Pons (tissue), 1 donor: ENCODE measurements around the gene NPTX1.

Experiments used
- DNase-seq: peaks from one replicate; pipeline ENCODE4 v3.0.0-alpha.2; 2016; ENCODE audit warnings: low spot score

NPTX1 gene

GRCh38 chr17:80443916-80444643 is 32.3 kb downstream of the NPTX1 start:
- no peak for DNase-seq

- no peak for DNase-seq
These were observed 32.9 kb downstream of the NPTX1 start for GRCh38 chr17:80443498-80443897.

- DNase-seq: no peak
These were observed 33.6 kb downstream of the NPTX1 start for GRCh38 chr17:80442764-80443163.

GRCh38 chr17:80442323-80442659 is 34.1 kb downstream of the NPTX1 start:
- no peak for DNase-seq

- DNase-seq: no peak
These were observed 34.6 kb downstream of the NPTX1 start for GRCh38 chr17:80441598-80442322.

- DNase-seq: no peak
These were observed 35.3 kb downstream of the NPTX1 start for GRCh38 chr17:80441133-80441578.

DNA sequence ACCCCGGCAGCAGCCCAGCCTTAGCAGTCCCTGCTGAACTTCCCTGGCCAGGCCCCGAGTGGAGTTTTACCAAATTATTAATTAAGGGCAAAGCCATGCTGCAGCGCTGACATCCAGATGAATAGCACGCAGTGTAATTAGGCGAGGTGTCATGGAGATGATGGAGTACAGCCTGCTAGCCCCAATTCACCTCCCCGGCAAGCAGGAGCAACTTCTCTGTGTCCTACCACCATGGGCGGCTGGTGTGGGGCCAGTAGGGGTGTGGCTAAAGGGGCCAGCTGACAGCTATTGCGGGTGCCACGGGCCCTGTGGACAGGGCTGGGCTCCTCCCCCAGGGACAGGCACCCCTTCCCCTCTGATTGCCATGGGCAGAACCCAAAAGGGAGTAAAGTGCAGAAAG is 36.9 kb downstream of the NPTX1 start:
- no peak for DNase-seq

DNA sequence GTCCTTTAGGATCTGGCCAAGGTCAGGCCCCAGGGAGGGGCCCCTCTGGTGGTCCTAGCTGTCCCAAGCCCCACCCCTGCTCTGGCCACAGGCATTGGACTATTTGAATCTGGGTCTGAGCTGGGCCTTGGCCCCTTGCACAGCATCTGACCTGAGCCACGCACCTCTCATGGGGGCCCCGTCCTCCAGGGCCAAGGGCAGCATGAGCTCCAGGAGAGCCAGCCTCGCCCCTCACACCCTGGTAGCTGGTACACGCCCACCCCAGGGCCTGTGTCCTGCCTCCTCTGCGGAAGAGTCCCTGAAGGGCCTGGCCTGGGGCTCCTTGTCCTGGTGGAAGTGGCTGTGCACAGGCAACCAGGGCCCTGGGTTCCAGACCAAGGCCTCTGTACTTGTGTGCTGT is 37.6 kb downstream of the NPTX1 start:
- no peak for DNase-seq

DNA sequence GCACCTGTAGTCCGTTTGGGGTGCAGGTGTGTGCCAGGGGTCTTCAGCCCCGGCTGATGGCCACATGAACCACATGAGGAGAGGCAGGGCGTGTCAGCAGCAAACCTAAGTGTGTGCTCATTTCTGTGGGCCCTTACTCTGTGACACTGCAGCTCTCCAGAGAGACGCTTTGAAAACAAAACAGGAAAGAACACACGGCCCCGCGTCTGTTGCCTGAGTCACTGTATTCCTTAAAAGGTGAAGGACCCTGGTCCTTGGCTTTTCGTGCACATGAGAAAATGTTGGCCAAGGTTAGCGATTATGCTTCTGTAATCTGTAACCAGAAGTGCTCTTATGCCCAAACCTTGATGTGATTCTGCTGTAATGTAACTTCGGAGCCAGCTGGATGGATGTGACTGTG is 38.9 kb downstream of the NPTX1 start:
- DNase-seq: no peak

DNA sequence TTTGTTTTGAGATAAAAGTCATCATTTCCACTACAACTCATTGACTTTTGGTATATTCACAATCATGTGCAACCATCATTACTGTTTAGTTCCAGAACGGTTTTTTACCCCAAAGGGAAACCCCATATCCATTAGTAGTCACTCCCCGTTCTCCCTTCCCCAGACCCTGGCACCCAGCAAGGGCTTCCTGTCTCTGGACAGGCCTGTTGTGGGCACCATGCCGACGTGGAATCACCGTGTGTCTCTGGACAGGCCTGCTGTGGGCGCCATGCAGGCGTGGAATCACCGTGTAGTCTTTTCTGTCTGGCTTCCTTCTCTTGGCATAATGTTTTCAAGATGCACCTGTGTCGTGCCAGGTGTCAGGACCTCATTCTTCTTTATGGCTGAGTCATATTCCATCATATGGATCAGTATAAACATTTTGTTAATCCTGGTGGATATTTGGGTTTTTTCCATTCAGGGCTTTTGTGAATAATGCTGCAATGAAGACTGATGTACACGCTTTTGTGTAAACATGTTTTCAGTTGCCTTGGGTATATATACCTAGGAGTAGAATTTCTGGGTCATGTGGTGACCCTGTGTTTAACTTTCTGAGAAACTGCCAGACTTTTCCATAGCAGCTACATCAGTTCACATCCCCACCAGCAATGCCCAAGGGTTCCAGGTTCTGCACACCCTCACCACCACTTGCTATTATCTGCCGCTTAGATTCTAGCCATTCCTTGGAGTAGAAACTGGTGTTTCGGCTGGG is 42.3 kb downstream of the NPTX1 start:
- no peak for DNase-seq

DNA sequence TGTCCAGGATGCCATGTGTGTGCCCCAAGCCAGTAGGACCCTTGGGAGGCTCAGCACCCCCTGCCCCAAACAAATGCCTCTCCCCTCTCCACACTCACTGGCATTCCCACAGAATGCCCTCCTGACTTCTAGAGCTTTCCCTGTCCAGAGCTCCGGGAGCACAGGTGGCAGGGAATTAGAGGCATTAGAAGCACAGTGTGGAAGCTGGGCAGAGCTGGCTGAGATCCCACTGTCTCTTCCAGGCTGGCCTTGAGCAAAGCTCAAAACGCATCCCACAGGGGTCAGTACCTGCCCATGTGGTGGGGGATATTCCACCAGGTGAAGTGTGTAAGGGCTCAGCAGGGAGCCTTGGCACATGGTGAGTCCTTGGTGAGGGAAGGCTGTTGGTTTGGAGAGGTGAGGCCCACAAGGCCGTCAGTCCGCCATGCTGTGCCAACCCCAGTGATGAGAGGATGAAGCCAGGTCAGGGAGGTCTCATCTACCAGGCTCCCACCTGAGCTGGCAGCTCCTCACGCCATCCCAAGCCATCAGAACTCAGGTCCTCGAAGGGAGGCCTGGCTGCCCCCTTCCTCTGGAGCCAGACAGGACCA is 43.4 kb downstream of the NPTX1 start:
- DNase-seq: no peak

- no peak for DNase-seq
These were observed 44.0 kb downstream of the NPTX1 start for GRCh38 chr17:80432350-80432955.

DNA sequence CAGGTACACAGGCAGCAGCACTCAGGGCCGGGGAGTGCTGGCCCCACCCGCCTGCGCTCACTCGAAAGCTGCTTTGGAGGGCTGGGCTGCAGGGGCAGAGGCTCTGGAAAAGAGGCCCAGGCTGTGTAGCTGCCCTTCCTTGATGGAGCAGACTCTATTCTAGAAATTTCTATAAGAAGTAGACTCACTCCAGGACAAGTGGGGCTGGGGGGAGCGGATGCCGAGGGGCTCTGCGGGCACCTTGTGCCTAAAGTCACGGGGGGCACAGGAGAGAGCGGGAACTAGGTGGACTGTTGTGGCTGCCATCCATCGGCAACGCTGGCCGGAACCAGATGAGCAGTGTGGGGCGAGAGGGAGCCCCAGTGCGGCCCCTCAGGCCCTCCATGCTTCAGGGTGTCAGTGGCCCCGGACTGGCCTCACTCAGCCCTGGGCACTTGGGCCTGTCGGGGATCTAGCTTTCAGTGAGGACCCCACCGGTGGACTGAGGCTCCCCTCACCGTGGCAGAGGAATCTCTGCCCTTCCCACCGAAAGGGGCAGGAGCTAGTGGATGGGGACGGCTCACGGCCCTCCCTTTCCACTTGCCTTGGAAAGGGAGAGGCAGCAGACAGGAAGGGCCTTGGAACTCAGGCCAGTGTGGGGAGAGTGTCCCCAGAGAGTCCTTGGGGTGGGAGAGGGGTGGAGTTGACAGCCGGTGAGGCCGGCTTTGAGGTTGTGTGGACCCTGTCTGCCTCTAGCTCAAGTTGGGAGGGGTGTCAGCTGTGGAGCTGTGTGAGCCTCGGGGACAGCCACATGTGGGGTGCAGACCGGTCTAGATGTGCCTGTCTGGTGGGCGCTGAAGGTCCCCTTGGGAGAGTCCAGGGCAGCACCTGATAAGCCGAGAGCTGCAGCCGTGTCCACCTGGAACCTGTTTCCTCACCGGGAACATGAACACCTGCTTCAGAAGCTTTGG is 44.9 kb downstream of the NPTX1 start:
- DNase-seq: no peak

DNA sequence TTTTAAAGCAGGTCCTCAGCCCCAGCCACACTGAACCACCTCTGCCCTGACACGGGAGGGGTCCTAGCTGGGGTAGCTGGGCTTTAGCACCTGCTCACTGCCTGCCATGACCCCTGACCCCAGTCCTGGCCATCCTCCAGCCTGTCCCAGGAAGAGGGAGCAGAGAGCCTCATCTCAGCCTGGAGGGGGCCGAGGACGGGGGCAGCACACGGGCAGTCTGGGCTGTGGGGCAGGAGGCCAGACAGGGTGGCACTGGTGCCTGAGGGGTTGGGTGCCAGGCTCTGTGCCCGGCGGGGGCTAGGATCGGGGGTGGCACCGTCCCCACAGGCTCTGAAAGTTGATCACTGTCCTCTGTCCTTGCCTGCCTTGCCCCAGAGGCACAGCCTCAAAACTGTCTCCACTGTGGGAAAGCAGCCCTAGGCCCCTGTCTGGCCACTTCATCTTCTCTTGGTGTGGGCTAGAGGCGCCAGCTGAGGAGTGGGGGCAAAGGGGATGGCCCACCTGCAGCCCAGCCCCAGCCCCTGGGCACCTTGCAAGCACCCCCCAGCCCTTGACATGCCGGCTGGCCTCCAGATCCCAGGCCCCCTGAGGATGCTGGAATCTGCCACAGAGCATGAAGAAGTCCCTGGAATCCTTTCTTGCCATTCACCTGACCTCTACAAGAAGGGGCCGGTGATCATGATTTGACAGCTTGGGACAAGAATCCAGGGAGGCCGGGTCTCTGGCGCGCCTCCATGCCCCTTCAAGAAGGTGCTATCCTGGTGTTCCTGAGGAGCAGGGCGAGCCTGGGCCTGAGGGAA is 45.8 kb downstream of the NPTX1 start:
- DNase-seq: no peak

- DNase-seq: no peak
These were observed 46.8 kb downstream of the NPTX1 start for GRCh38 chr17:80429356-80430275.

GRCh38 chr17:80428796-80429195 is 47.6 kb downstream of the NPTX1 start:
- DNase-seq: no peak

- DNase-seq: no peak
These were observed 48.0 kb downstream of the NPTX1 start for GRCh38 chr17:80428363-80428762.

GRCh38 chr17:80427366-80428282 is 48.8 kb downstream of the NPTX1 start:
- no peak for DNase-seq
